GM21381 (cell line): ENCODE data around the gene KCNH6.

Experiments
- ATAC-seq: cut with Tn5 transposase; IDR thresholded peaks from one replicate; pipeline ENCODE4 v1.9.1; 2021; ENCODE audit warnings: mild to moderate bottlenecking, moderate library complexity; ENCODE audit not compliant: unreplicated experiment

The KCNH6 gene

GRCh38 chr17:63486317-63487013 lies 36.7 kb upstream of the KCNH6 start:
- ATAC-seq = no peak

- no peak for ATAC-seq
Measured at GRCh38 chr17:63487014-63487339, 36.2 kb upstream of the KCNH6 start.

GRCh38 chr17:63488851-63489250 lies 34.3 kb upstream of the KCNH6 start:
- no peak for ATAC-seq

- no peak for ATAC-seq
Measured at GRCh38 chr17:63489291-63489690, 33.9 kb upstream of the KCNH6 start.

GRCh38 chr17:63490329-63490728 lies 32.8 kb upstream of the KCNH6 start:
- ATAC-seq = no peak

GRCh38 chr17:63490858-63491400 lies 32.2 kb upstream of the KCNH6 start:
- ATAC-seq = no peak

- ATAC-seq = no peak
Measured at GRCh38 chr17:63491413-63491812, 31.7 kb upstream of the KCNH6 start.

GRCh38 chr17:63491977-63492618 lies 31.1 kb upstream of the KCNH6 start:
- no peak for ATAC-seq

GRCh38 chr17:63492940-63493339 lies 30.2 kb upstream of the KCNH6 start:
- ATAC-seq = no peak

- no peak for ATAC-seq
Measured at GRCh38 chr17:63493411-63493810, 29.7 kb upstream of the KCNH6 start.

GRCh38 chr17:63494300-63494928 lies 28.7 kb upstream of the KCNH6 start:
- no peak for ATAC-seq

GRCh38 chr17:63495491-63495890 lies 27.7 kb upstream of the KCNH6 start:
- no peak for ATAC-seq

- ATAC-seq = no peak
Measured at GRCh38 chr17:63496177-63496576, 27.0 kb upstream of the KCNH6 start.

- ATAC-seq = no peak
Measured at GRCh38 chr17:63496663-63497400, 26.3 kb upstream of the KCNH6 start.

GRCh38 chr17:63497708-63498483 lies 25.3 kb upstream of the KCNH6 start:
- no peak for ATAC-seq

- ATAC-seq = no peak
Measured at GRCh38 chr17:63498626-63499195, 24.4 kb upstream of the KCNH6 start.

GRCh38 chr17:63500543-63501390 lies 22.4 kb upstream of the KCNH6 start:
- ATAC-seq = no peak

GRCh38 chr17:63503341-63503705 lies 19.8 kb upstream of the KCNH6 start:
- no peak for ATAC-seq

- no peak for ATAC-seq
Measured at GRCh38 chr17:63504261-63504660, 18.9 kb upstream of the KCNH6 start.
